Astrocyte (in vitro differentiated cells and primary cell): ENCODE measurements around the gene EFNB2.

Source experiments
- CTCF ChIP-seq: IDR thresholded peaks from 2 replicates; pipeline ENCODE4 v1.5.1; 2011; ENCODE audit warnings: low read depth, mild to moderate bottlenecking, inconsistent platforms, low read length, moderate library complexity; ENCODE audit not compliant: insufficient read depth
- EZH2 ChIP-seq: IDR thresholded peaks from 2 replicates; pipeline ENCODE4 v1.6.1; 2012; ENCODE audit warnings: mild to moderate bottlenecking, low read length, inconsistent platforms; ENCODE audit not compliant: insufficient read depth

GRCh38 chr13:106517109-106517847, 18.2 kb downstream of the EFNB2 start:
- TF ChIP-seq EZH2 (no peak), CTCF (no peak)
